GM19455 (cell line): ENCODE measurements around the gene AHCY.
"Not testable (repeated sequence)": the region's sequence is repeated elsewhere in the genome, so short reads cannot be mapped to it uniquely, and the experiment has no call there.

Experiments
- ATAC-seq: cut with Tn5 transposase; IDR thresholded peaks from one replicate; pipeline ENCODE4 v1.9.1; 2021; ENCODE audit not compliant: unreplicated experiment

Gene AHCY

GRCh38 chr20:34302723-34303533 is at the start of gene AHCY:
AHCY (minus strand) TSS chr20:34303355; CDS start chr20:34303270, 85 bp downstream.
- ATAC-seq, result peak; percentile 90

- ATAC-seq, result no peak
Measured at GRCh38 chr20:34350095-34350494, 46.9 kb upstream of the AHCY start.

GRCh38 chr20:34347571-34347970 is 44.4 kb upstream of the AHCY start:
- ATAC-seq, result no peak

GRCh38 chr20:34346533-34346865 is 43.3 kb upstream of the AHCY start:
- ATAC-seq, result not testable (repeated sequence)

- not testable (repeated sequence) for ATAC-seq
Measured at GRCh38 chr20:34345839-34346532, 42.8 kb upstream of the AHCY start.

- ATAC-seq, result no peak
Measured at GRCh38 chr20:34345402-34345736, 42.2 kb upstream of the AHCY start.

GRCh38 chr20:34344238-34344637 is 41.1 kb upstream of the AHCY start:
- ATAC-seq, result no peak

- no peak for ATAC-seq
Measured at GRCh38 chr20:34343458-34344211, 40.5 kb upstream of the AHCY start.

GRCh38 chr20:34341199-34341598 is 38.0 kb upstream of the AHCY start:
- not testable (repeated sequence) for ATAC-seq

- not testable (repeated sequence) for ATAC-seq
Measured at GRCh38 chr20:34340726-34341125, 37.6 kb upstream of the AHCY start.

- no peak for ATAC-seq
Measured at GRCh38 chr20:34337982-34338726, 35.0 kb upstream of the AHCY start.

- no peak for ATAC-seq
Measured at GRCh38 chr20:34337544-34337943, 34.4 kb upstream of the AHCY start.

- no peak for ATAC-seq
Measured at GRCh38 chr20:34334654-34335407, 31.7 kb upstream of the AHCY start.

GRCh38 chr20:34333786-34334185 is 30.6 kb upstream of the AHCY start:
- ATAC-seq, result no peak

- no peak for ATAC-seq
Measured at GRCh38 chr20:34332262-34332920, 29.2 kb upstream of the AHCY start.

- no peak for ATAC-seq
Measured at GRCh38 chr20:34331838-34332237, 28.7 kb upstream of the AHCY start.

- ATAC-seq, result not testable (repeated sequence)
Measured at GRCh38 chr20:34330861-34331544, 27.8 kb upstream of the AHCY start.

- ATAC-seq, result no peak
Measured at GRCh38 chr20:34328928-34329677, 25.9 kb upstream of the AHCY start.

GRCh38 chr20:34328207-34328606 is 25.1 kb upstream of the AHCY start:
- ATAC-seq, result not testable (repeated sequence)
